OCI-LY1 (cell line): ENCODE results near the gene HAPLN2.
A peak's percentile ranks its signal among the peaks of the same experiment; 100 is the strongest.
"Not testable (repeated sequence)": the region's sequence is repeated elsewhere in the genome, so short reads cannot be mapped to it uniquely, and the experiment has no call there.

Experiments used
- H2AFZ ChIP-seq: fragments of 200-600 bp; sonication (generic), shearing (Covaris generic); 2 replicates; pipeline ENCODE4 v1.6.0; 2014; ENCODE audit warnings: antibody characterized with exemption, mild to moderate bottlenecking, low read length
- H3F3A ChIP-seq: fragments of 200-600 bp; sonication (generic), shearing (Covaris generic); 2 replicates; pipeline ENCODE4 v1.6.0; 2014; ENCODE audit warnings: mild to moderate bottlenecking, antibody characterized with exemption, low read length, moderate library complexity; ENCODE audit not compliant: insufficient read depth
- H3K27ac ChIP-seq: fragments of 200-600 bp; sonication (generic); 2 replicates; pipeline ENCODE4 v1.5.1; 2014; ENCODE audit warnings: low read length, mixed run types, mild to moderate bottlenecking, low read depth; ENCODE audit not compliant: poor library complexity, severe bottlenecking
- H3K27me3 ChIP-seq: fragments of 200-600 bp; sonication (generic); 2 replicates; pipeline ENCODE4 v1.6.0; 2014; ENCODE audit warnings: antibody characterized with exemption, mild to moderate bottlenecking, low read length, moderate library complexity; ENCODE audit not compliant: insufficient read depth
- H3K36me3 ChIP-seq: fragments of 200-600 bp; sonication (generic); 2 replicates; pipeline ENCODE4 v1.6.1; 2014; ENCODE audit warnings: mild to moderate bottlenecking, antibody characterized with exemption, low read length, moderate library complexity, mixed read lengths; ENCODE audit not compliant: insufficient read depth
- H3K4me1 ChIP-seq: fragments of 200-600 bp; sonication (generic); 2 replicates; pipeline ENCODE4 v1.5.1; 2014; ENCODE audit warnings: mild to moderate bottlenecking, low read length, moderate library complexity; ENCODE audit not compliant: insufficient read depth, severe bottlenecking
- H3K4me2 ChIP-seq: fragments of 200-600 bp; sonication (generic), shearing (Covaris generic); 2 replicates; pipeline ENCODE4 v1.6.1; 2014; ENCODE audit warnings: low read length
- H3K4me3 ChIP-seq: fragments of 200-600 bp; sonication (generic); 2 replicates; pipeline ENCODE4 v1.5.1; 2014; ENCODE audit warnings: low read length, low read depth, mild to moderate bottlenecking, mixed read lengths; ENCODE audit not compliant: poor library complexity, severe bottlenecking
- H3K79me2 ChIP-seq: fragments of 200-600 bp; shearing (Covaris generic); 2 replicates; pipeline ENCODE4 v1.6.1; 2016; ENCODE audit warnings: mixed run types, low read length, mixed read lengths; ENCODE audit not compliant: insufficient read depth
- H3K9ac ChIP-seq: fragments of 200-600 bp; sonication (generic), shearing (Covaris generic); 2 replicates; pipeline ENCODE4 v1.6.1; 2014; ENCODE audit warnings: mild to moderate bottlenecking, low read length, mixed read lengths
- H3K9me2 ChIP-seq: fragments of 200-600 bp; sonication (generic), shearing (Covaris generic); 2 replicates; pipeline ENCODE4 v1.6.1; 2014; ENCODE audit warnings: low read depth, mild to moderate bottlenecking, low read length, mixed read lengths
- H3K9me3 ChIP-seq: fragments of 200-600 bp; shearing (Covaris generic); 2 replicates; pipeline ENCODE4 v1.6.1; 2014; ENCODE audit warnings: low read length, mixed read lengths
- H4K20me1 ChIP-seq: fragments of 200-600 bp; sonication (generic), shearing (Covaris generic); 2 replicates; pipeline ENCODE4 v1.6.0; 2016; ENCODE audit warnings: mild to moderate bottlenecking, low read length; ENCODE audit not compliant: insufficient read depth
- EZH2 ChIP-seq: fragments of 200-600 bp; sonication (generic), shearing (Covaris generic); IDR thresholded peaks from 2 replicates; pipeline ENCODE4 v1.8.0; 2017; ENCODE audit warnings: borderline replicate concordance, mixed run types, mild to moderate bottlenecking, antibody characterized with exemption, low read length, moderate library complexity, mixed read lengths
- TF ChIP-seq, protein P1 (sequence below): fragments of 200-600 bp; sonication (generic), shearing (Covaris generic); IDR thresholded peaks from 2 replicates; pipeline ENCODE4 v1.5.1; 2017; ENCODE audit warnings: mild to moderate bottlenecking, antibody characterized with exemption, low read length, moderate library complexity, mixed read lengths

HAPLN2 gene

GRCh38 chr1:156602557-156602993 is 16.6 kb upstream of the HAPLN2 start:
- Histone ChIP-seq H3K9ac (no peak overlapping the region), H2AFZ (no peak overlapping the region), H4K20me1 (no peaks in the 10 kb centered on the region)

DNA sequence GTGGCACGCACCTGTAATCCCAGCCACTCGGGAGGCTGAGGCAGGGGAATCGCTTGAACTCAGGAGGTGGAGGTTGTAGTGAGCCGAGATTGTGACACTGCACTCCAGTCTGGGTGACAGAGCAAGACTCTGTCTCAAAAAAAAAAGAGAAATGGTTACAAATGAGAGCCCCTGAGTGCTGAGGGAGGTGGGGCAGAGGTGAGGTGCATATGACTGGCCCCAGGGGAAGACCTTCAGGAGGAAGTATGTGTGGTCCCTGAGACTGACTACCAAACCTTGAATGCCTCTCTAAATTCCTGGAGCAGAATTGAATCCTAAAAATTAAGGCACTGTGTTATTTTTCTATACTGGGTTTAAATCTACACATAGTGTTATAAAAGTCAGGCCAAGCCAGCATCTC is 11.9 kb upstream of the HAPLN2 start:
- not testable (repeated sequence) for H3F3A ChIP-seq, H3K4me2 ChIP-seq

More at GRCh38 chr1:156602557-156602993, 16.6 kb upstream of the HAPLN2 start:
- H3K79me2 ChIP-seq: no peaks in the 10 kb centered on the region
- H3K4me2 ChIP-seq: peak overlapping the region; percentile 93; the same call in 1 of the 2 replicates
- H3K36me3 ChIP-seq: peaks cover 19% of the 10 kb centered on the region; the same call in 1 of the 2 replicates
- H3K9me3 ChIP-seq: no peaks in the 10 kb centered on the region
- no peak overlapping the region for H3K27ac ChIP-seq
- peak overlapping the region; percentile 13 for H3K4me3 ChIP-seq
- H3K9me2 ChIP-seq: no peaks in the 10 kb centered on the region
- TF ChIP-seq, protein P1, sequence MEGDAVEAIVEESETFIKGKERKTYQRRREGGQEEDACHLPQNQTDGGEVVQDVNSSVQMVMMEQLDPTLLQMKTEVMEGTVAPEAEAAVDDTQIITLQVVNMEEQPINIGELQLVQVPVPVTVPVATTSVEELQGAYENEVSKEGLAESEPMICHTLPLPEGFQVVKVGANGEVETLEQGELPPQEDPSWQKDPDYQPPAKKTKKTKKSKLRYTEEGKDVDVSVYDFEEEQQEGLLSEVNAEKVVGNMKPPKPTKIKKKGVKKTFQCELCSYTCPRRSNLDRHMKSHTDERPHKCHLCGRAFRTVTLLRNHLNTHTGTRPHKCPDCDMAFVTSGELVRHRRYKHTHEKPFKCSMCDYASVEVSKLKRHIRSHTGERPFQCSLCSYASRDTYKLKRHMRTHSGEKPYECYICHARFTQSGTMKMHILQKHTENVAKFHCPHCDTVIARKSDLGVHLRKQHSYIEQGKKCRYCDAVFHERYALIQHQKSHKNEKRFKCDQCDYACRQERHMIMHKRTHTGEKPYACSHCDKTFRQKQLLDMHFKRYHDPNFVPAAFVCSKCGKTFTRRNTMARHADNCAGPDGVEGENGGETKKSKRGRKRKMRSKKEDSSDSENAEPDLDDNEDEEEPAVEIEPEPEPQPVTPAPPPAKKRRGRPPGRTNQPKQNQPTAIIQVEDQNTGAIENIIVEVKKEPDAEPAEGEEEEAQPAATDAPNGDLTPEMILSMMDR: peak; percentile 73
- TF ChIP-seq EZH2: no peak
- no peaks in the 10 kb centered on the region for H3F3A ChIP-seq
- no peaks in the 10 kb centered on the region for H3K27me3 ChIP-seq
- H3K4me1 ChIP-seq: peaks cover 27% of the 10 kb centered on the region

GRCh38 chr1:156608036-156608674 is 11.1 kb upstream of the HAPLN2 start:
- Histone ChIP-seq H4K20me1 (no peaks in the 10 kb centered on the region), H3K9me2 (no peaks in the 10 kb centered on the region), H3K9me3 (no peaks in the 10 kb centered on the region), H3K36me3 (no peaks in the 10 kb centered on the region), H3K4me1 (no peaks in the 10 kb centered on the region), H3K27ac (no peak overlapping the region), H3K4me3 (no peak overlapping the region), H3F3A (no peaks in the 10 kb centered on the region), H3K9ac (no peak overlapping the region), H3K4me2 (no peak overlapping the region), H2AFZ (no peak overlapping the region), H3K79me2 (no peaks in the 10 kb centered on the region), H3K27me3 (no peaks in the 10 kb centered on the region)
- TF ChIP-seq, protein P1: peak; percentile 84
- TF ChIP-seq EZH2: no peak

More for the DNA sequence above, 11.9 kb upstream of the HAPLN2 start:
- not testable (repeated sequence) for H3K9ac ChIP-seq, H3K27ac ChIP-seq, H3K9me3 ChIP-seq, H3K4me3 ChIP-seq, H3K27me3 ChIP-seq, H3K4me1 ChIP-seq, H2AFZ ChIP-seq, H3K9me2 ChIP-seq, H4K20me1 ChIP-seq, H3K79me2 ChIP-seq, H3K36me3 ChIP-seq

DNA sequence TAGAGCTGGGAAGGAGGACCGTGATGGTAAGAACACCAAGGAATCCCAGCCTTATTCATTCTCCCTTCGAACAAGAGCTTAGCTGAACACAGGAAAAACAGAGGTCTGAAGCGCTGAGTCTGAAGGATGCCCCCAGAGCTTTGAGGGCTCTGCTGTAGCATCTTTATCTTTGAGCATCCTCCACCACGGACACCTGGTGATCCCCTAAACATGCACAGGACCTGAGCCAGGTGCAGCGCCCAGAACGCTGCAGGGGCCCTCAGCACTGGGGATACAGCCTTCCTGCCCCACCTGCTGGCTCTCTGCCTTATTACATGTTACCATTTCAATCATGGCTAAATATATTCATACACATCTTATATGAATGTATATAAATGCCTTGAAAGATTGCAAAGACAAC is 10.2 kb upstream of the HAPLN2 start:
- Histone ChIP-seq H3K4me1 (no peaks in the 10 kb centered on the region), H3K4me2 (no peak overlapping the region)
- TF ChIP-seq, protein P1: peak; percentile 84
- no peak for TF ChIP-seq EZH2

DNA sequence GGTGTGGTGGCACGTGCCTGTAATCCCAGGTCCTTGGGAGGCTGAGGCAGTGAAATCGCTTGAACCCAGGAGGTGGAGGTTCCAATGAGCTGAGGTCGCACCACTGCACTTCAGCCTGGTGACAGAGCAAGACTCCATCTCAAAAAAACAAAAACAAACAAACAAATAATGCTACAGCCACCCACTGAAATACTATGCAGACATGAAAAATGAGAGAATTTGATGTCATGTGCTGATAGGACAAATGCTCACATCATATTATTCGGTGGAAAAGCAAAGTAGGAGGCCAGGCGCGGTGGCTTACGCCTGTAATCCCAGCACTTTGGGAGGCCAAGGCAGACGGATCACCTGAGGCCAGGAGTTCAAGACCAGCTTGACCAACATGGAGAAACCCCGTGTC is 9.1 kb upstream of the HAPLN2 start:
- not testable (repeated sequence) for H3K4me1 ChIP-seq, H3K27me3 ChIP-seq, H3K27ac ChIP-seq, H3K79me2 ChIP-seq, H3K4me3 ChIP-seq, H3K4me2 ChIP-seq, H2AFZ ChIP-seq, H3F3A ChIP-seq, H3K9me2 ChIP-seq, H3K36me3 ChIP-seq, H3K9me3 ChIP-seq, H4K20me1 ChIP-seq, H3K9ac ChIP-seq

More for the DNA sequence above, 10.2 kb upstream of the HAPLN2 start:
- no peak overlapping the region for H2AFZ ChIP-seq
- H3K27ac ChIP-seq: no peak overlapping the region
- no peaks in the 10 kb centered on the region for H4K20me1 ChIP-seq
- H3K9ac ChIP-seq: no peak overlapping the region
- H3K4me3 ChIP-seq: no peak overlapping the region
- no peaks in the 10 kb centered on the region for H3K27me3 ChIP-seq
- no peaks in the 10 kb centered on the region for H3K9me3 ChIP-seq
- H3F3A ChIP-seq: no peaks in the 10 kb centered on the region
- no peaks in the 10 kb centered on the region for H3K36me3 ChIP-seq
- no peaks in the 10 kb centered on the region for H3K79me2 ChIP-seq
- no peaks in the 10 kb centered on the region for H3K9me2 ChIP-seq
